Activated T-helper 1 cell treated with Interleukin-2 at 50 U/mL for 16 hours (primary cell): ENCODE measurements around the gene PPP1R12C.
"Not testable (repeated sequence)": the region's sequence is repeated elsewhere in the genome, so short reads cannot be mapped to it uniquely, and the experiment has no call there.

Source experiments
- DNase-seq: peaks from one replicate; pipeline ENCODE4 v3.0.0-alpha.2; 2020; ENCODE audit warnings: low read depth

The PPP1R12C gene

GRCh38 chr19:55112246-55112776 is 5.1 kb downstream of the PPP1R12C start:
- no peak for DNase-seq

DNA sequence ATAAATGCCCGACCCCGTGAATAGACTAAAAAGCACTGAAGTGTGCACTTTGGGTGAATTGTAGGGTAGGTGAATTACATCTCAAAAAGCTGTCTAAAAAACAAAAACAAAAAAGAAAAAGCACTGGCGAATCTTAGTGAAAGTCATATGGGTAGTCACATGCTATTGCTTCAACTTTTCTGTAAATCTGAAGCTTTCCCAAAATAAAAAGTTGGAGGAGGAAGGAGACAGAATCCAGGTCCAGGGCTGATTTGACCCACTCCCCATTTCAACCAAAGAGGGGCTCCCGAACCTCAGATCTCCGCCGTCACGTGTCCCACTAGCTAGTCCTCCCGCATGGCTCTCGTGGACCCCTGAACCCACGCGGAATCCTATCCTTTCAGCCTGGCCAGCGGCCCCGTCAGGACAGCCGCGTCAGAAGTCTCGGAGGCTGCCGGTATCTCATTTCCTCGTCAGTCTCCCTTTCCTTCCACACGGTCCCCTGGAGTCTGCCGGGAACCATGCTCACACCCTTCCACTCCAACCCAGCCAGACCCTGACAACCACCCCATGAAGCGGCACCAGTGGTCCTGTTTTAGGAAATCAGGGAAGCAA is 6.1 kb downstream of the PPP1R12C start:
- no peak for DNase-seq

DNA sequence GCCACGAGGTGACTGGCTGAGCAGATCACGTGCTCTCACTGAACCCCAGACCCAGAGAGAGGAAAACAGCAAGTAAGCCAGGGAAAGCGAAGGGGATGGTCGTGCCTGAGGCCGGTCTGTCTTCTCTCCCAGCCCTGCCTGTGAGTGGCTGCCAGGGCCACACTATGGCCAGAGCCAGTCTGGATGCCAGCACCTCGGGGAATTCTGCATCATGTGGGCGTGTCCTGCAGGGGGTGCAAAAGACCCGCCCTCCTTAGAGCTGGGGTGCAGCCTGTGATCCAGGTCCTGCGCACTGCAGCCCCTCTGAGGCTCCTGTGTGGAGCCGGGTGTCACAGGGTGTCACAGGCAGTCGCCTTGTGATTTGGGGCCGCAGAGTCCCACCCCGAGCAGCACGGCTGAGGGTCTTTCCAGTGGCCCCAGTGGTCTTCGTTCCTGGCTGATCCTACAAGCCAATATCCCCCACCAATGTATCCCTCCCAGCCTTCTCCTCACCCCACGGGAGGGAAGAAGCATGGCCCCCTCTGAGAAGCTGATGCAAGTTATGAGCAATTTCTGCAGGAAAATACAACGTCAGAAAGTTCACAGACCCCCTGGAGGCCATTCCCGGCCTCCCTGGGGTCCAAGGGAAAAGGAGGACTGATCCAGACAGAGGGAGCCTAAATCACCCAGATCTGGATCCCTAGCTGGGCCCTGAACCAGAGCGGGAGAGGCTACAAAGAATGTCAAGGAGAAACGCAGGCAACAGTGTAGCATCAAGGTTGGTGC is 7.7 kb downstream of the PPP1R12C start:
- DNase-seq: no peak

- not testable (repeated sequence) for DNase-seq
These were observed 10.2 kb downstream of the PPP1R12C start for GRCh38 chr19:55107252-55107651.

- DNase-seq: no peak
These were observed 10.8 kb downstream of the PPP1R12C start for GRCh38 chr19:55106591-55106990.

- DNase-seq: no peak
These were observed 12.2 kb downstream of the PPP1R12C start for GRCh38 chr19:55105237-55105636.

DNA sequence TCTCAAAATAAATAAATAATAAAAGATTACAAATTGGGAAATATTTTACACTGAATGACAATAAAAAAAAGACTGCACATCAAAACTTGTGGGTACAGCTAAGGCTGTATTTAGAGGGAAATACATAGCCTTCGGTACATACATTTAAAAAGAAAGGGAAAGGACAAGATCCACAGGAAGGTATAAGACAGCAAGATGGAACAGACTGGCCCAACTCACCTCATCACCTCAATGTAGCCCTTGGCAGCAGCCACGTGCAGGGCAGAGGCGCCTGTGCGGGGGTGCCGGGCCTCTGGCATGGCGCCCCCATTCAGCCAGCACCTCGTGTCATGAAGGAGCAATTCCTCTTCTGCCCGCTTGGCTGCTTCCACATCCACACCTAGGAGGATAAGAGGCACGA is 14.2 kb downstream of the PPP1R12C start:
- DNase-seq: no peak

GRCh38 chr19:55101261-55101660 is 16.2 kb downstream of the PPP1R12C start:
- DNase-seq: no peak

GRCh38 chr19:55099557-55100506 is 17.6 kb downstream of the PPP1R12C start:
- no peak for DNase-seq

DNA sequence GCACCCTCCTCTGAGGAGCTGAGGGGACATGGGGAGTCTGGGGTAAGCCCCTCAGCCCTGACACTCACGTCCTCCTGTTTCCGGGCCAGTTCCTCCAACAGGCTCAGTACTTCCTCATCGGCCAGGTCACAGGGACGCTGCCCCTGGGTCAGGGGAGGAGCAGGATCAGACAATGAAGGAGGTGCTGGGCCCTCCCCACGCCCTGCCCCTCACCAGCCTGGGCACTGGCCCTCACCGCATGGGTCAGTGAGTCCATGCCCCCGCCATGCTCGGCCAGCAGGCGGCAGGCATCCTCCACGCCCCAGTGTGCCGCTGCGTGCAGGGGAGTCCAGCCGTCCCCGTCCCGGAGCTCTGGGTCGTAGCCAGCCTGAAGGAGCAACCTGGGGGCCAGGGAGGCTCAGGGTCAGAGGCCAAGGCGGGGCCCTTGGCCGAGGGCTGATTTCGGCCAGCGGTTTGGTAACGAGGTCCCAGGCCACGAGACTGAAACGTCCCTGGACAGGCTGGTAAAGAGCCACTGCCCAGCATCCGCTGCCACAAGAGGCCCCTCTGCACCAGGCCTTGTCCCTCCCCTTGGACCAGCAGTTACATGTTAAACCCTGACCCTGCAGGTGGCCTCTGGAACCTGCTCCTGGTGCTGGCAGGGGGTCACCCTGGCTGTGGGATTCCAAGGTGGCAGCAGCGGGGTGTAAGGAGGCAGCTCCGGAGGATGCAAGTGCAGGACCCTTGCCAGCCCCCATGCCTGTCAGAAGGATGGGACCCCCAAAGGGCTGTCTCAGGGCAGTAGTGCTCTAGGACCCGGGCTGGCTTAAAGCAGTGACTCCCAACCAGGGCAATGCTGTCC is 18.5 kb downstream of the PPP1R12C start:
- DNase-seq: no peak

DNA sequence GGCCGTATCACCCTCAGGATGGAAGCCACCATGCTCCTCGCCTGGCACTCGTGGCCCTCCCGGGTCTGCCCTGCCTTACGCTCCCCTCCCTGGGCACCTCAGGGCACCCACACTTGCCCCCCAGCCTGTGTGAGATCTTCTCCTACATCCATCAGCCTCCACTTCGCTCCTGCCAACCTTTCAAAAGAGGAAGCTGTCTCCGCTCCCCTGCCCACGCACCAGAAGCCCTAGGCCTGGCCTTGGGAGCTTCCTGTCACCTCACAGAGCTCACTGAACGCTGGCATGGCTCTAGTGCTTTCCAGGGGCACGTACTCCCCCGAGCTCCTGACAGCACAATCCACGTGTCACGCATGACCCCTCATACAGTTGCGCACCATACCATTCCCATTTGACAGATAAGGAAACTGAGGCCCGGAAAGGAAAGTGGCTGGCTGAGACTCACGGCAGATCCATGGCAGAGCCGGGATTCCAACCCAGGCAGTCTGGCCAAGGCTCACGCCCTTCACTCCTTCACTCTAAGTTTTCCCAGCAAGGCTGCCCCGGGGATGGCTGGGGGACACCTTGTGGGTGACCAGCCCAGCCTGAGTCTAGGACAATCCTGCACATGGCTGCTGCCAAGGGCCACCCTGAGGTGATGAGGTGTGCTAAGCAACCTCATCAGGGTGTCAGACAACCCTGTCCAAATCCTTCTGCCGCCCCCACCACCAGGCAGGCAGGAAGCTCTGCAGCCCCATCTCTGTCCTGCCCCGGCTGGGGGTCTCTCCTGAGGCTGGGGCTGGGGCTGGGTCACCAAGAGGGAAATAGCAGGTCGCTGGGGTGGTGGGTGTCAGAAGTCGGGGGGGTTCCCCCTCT is 19.3 kb downstream of the PPP1R12C start:
- no peak for DNase-seq

DNA sequence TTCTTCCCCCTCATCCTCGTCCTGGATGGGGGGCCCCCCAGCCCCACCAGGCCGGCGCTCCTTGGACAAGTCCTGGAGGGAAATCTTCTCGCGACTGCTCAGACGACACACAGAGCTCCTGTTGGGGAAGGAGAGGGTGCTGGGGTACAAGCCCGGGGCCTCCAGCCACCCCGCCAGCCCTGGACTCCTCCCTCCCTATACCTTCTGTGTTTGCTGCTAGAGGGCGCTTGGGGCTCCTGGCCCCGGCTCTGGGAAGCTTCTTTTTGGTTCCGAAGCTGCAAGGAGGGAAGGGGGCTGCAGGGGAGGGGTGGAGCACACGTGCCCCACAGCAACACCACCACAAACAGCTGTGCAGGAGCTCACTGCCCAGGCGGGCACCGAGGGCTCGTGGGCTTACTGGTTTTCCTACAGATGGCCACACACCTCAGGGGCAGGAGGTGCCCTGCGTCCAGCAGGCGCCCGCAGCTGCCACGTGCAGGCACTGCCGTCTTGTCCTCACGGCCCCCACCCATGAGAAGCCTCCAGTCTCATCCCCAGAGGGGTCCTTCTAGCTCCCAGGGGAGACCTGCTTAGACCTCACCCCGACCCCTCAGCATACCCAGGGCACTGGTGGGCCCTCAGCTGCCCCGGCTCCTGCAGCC is 21.3 kb downstream of the PPP1R12C start:
- no peak for DNase-seq

GRCh38 chr19:55095260-55096060 is 22.0 kb downstream of the PPP1R12C start:
- no peak for DNase-seq

DNA sequence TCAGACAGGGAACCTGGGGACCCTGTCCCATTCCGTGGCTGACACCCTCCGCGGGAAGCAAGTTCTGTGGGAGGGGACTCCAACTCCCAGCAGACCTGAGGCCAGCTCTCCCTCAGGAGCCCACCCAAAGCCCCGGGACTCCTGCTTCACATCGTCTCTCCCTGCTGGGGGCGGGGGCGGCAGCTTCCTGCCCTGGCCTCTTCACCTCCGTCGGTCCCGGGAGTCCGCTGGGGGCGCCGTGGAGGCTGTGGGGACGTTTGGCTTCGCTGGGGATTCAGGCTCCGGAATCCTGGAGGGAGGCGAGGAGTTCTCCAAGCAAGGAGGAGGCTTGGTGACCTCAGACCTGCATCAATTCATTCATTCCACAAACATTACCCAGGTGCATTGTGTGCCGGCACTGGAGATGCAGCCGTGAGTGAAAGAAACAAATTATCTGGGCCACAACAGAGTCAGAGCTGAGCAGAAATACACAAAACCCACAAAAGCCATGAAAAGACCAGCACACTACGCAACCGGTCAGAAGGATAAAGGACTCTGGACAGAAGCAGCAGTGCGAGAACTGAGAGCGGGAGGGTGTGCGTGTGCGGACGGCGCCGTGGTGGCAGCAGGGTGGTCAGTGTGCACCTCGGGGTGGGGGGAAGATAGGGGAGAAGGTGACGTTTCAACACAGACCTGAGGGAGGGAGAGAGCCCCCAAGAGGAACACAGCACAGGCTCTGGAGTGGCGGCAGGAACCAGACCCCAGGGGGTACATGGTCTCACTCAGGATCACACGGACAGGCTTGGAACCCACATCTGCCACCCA is 22.8 kb downstream of the PPP1R12C start:
- no peak for DNase-seq

DNA sequence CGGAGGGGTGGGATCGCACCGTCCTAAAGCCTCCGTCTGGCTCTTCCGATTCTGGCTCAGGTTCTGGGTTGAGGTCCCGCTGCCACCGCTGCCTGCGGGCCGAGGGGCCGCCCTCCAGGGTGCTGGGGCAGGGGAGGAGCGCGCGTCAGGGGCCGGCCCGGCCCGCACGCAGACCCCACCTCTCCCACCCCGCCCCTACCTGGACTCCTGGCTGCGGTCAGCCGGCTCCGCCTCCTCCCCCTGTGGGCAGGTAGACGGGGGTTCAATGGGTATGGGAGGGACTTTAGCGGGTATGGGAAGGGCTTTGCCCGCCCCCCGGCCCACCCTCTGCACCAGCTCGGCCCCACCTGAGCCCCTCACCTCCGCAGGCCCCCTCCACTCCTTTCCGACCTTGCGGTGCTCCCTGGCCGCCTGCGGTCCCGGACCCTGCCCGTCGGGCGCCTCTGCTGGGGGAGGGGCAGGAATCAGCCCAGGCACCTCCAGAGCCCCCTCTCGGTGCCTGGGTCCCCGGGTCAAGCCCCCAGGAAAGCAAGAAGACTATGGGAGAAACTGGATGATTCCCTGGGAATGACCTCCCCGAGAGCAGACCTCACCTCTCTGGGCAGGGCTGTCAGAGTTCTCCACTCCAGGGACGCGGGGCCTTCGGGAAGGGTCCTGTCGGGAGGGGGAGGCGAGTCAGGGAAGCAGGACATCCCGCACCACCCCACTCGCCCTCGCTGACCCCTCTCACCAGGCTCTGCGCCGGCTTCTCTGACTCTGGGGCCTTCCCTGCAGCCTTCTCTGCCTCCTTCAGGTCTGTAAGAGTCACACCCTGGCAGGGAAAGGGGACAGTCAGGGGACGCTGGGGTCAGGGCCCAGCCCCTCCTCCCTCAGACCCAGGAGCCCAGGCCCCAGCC is 24.8 kb downstream of the PPP1R12C start:
- DNase-seq: no peak

DNA sequence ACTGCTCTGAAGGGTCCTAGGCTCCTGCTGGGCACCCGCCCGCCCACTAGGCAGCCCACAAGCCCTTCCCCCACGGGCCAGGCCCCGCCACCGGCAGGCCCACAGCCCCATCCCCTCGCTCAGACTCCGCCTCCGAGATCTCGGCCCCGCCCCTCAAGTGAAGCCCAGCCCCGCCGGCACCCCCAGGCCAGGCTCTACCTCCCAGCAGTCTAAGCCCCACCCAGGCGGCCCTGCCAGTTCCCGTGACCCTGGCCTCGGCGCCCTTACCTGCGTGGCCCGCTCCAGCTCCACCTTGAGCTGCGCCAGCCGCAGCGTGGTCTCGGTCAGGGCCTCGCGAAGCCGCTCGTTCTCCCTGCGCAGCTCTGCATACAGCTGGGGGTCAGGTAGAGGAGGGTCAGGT is 25.5 kb downstream of the PPP1R12C start:
- no peak for DNase-seq
